ENCODE data around the gene GLB1L2. TPM values are rescaled to one million over a fixed set of nuclear protein-coding genes. Genes with fewer than 3 reads are reported as not detected.

GLB1L2 gene
- total RNA-seq, 1 donor from 2014 or later: 0.57 TPM

- intact Hi-C loops (cut with DNase I): no loop called here
- DNase-seq (ENCODE audit: low spot score): no peak
Observed at GRCh38 chr11:134413043-134413825, 81.4 kb downstream of the GLB1L2 start.

- DNase-seq (ENCODE audit: low spot score): no peak
- intact Hi-C loops (cut with DNase I): no loop called here
Observed at GRCh38 chr11:134413826-134414731, 82.3 kb downstream of the GLB1L2 start.

DNA sequence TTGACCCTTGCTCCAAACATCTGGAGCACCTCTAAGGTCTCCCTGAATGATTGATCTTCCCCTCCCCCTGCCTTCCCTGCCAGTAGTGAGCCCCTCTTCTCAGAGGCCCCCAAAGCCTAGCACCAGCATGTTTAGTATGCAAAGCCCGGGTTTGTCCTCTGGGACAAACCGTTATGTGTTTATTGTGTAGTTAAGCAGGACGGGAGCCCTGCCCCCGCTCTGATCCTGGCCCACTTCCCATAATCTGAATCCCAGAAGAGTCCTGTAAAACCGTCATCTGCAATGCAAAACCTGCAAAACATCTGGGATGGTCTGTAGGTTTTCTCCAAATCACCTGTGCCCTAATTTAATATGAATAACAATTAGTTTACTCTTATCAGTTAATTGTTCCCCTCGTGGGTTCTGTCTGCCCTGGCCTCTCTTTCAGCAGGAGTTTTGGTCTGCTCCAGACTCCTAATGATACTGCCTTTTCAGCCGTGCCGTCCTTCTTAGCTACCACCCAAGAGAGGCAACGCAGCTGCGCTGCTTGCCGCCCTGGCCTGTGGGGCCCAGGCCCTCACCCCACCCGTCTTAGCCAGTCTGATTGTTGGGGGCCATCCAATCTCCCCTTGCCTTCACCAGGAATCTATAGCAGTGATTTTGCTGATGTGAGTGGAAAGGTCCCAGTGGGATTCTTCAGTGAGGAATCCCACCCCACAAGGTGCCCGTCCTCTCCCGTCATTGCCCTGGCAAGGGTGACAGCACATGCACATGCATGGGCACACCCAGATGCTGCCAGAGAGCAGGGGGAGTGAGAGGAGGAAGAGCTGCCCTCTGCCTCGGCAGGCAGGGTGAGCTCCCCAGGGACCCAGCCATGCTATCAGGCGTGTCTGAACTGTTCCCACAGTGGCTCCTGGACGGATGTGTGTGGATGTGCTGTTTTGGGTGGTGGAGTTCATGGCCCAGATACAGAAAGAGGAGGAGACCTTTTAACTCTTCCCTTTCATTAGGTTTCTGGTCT lies 83.3 kb downstream of the GLB1L2 start:
- intact Hi-C loops (cut with DNase I): no loop called here
- no peak for DNase-seq (ENCODE audit: low spot score)

GRCh38 chr11:134416726-134417125 lies 84.9 kb downstream of the GLB1L2 start:
- intact Hi-C loops (cut with DNase I): no loop called here
- no peak for DNase-seq (ENCODE audit: low spot score)

- no peak for DNase-seq (ENCODE audit: low spot score)
- intact Hi-C loops (cut with DNase I): no loop called here
Observed at GRCh38 chr11:134417871-134418840, 86.4 kb downstream of the GLB1L2 start.

- no peak for DNase-seq (ENCODE audit: low spot score)
- intact Hi-C loops (cut with DNase I): no loop called here
Observed at GRCh38 chr11:134423106-134423505, 91.3 kb downstream of the GLB1L2 start.

- intact Hi-C loops (cut with DNase I): no loop called here
- DNase-seq (ENCODE audit: low spot score): no peak
Observed at GRCh38 chr11:134425413-134425812, 93.6 kb downstream of the GLB1L2 start.

Other genes starting within 250 kb of the GLB1L2 start
- 17.5 TPM for gene NCAPD3, start 108.0 kb upstream of the GLB1L2 start, total RNA-seq
- gene VPS26B, start 107.3 kb upstream of the GLB1L2 start, total RNA-seq: 39.5 TPM
- gene THYN1, start 78.6 kb upstream of the GLB1L2 start, total RNA-seq: 32.9 TPM
- 33.9 TPM for gene ACAD8, start 78.4 kb upstream of the GLB1L2 start, total RNA-seq
- gene GLB1L3, start 55.6 kb upstream of the GLB1L2 start, total RNA-seq: not detected
- gene B3GAT1, start 80.3 kb downstream of the GLB1L2 start, total RNA-seq: 0.27 TPM